Measurements from ENCODE around the gene ARHGAP26.

ARHGAP26 gene

GRCh38 chr5:142785206-142785605, 15.0 kb downstream of the ARHGAP26 start:
- DNase-seq (ENCODE audit: low read depth): no peak

GRCh38 chr5:142789206-142789605, 19.0 kb downstream of the ARHGAP26 start:
- no peak for DNase-seq (ENCODE audit: low read depth)

GRCh38 chr5:142792012-142792864, 22.1 kb downstream of the ARHGAP26 start:
- DNase-seq (ENCODE audit: low read depth): no peak

GRCh38 chr5:142792865-142793232, 22.7 kb downstream of the ARHGAP26 start:
- DNase-seq (ENCODE audit: low read depth): no peak

- no peak for DNase-seq (ENCODE audit: low read depth)
Measured at GRCh38 chr5:142794537-142794936, 24.4 kb downstream of the ARHGAP26 start.

GRCh38 chr5:142795251-142795650, 25.1 kb downstream of the ARHGAP26 start:
- no peak for DNase-seq (ENCODE audit: low read depth)

GRCh38 chr5:142796492-142797109, 26.4 kb downstream of the ARHGAP26 start:
- DNase-seq (ENCODE audit: low read depth): no peak

GRCh38 chr5:142797420-142797819, 27.2 kb downstream of the ARHGAP26 start:
- DNase-seq (ENCODE audit: low read depth): no peak

GRCh38 chr5:142798099-142798770, 28.1 kb downstream of the ARHGAP26 start:
- DNase-seq (ENCODE audit: low read depth): no peak

GRCh38 chr5:142800776-142801494, 30.8 kb downstream of the ARHGAP26 start:
- no peak for DNase-seq (ENCODE audit: low read depth)

GRCh38 chr5:142801495-142801871, 31.3 kb downstream of the ARHGAP26 start:
- no peak for DNase-seq (ENCODE audit: low read depth)

GRCh38 chr5:142803428-142804125, 33.4 kb downstream of the ARHGAP26 start:
- no peak for DNase-seq (ENCODE audit: low read depth)

GRCh38 chr5:142805339-142805738, 35.2 kb downstream of the ARHGAP26 start:
- DNase-seq (ENCODE audit: low read depth): no peak

- DNase-seq (ENCODE audit: low read depth): no peak
Measured at GRCh38 chr5:142806841-142807267, 36.7 kb downstream of the ARHGAP26 start.

- no peak for DNase-seq (ENCODE audit: low read depth)
Measured at GRCh38 chr5:142807372-142807911, 37.3 kb downstream of the ARHGAP26 start.

GRCh38 chr5:142808878-142809598, 38.9 kb downstream of the ARHGAP26 start:
- DNase-seq (ENCODE audit: low read depth): no peak

- no peak for DNase-seq (ENCODE audit: low read depth)
Measured at GRCh38 chr5:142810081-142810480, 39.9 kb downstream of the ARHGAP26 start.

GRCh38 chr5:142810743-142811290, 40.6 kb downstream of the ARHGAP26 start:
- no peak for DNase-seq (ENCODE audit: low read depth)

- no peak for DNase-seq (ENCODE audit: low read depth)
Measured at GRCh38 chr5:142811866-142812557, 41.8 kb downstream of the ARHGAP26 start.

GRCh38 chr5:142813220-142813619, 43.0 kb downstream of the ARHGAP26 start:
- no peak for DNase-seq (ENCODE audit: low read depth)
